T-helper 1 cell treated with Interleukin-12 subunit alpha and Interleukin-12 subunit beta and Interleukin-4 antibody, amounts not matched to agents 30 μg/mL and 1 μg/mL, for 36 hours (primary cell): Measurements from ENCODE around the gene MID1.

Experiments used
- H3K27ac Mint-ChIP-seq: one replicate; pipeline ENCODE4 v1.8.0; 2021; ENCODE audit warnings: mild to moderate bottlenecking, mixed read lengths
- H3K27me3 Mint-ChIP-seq: one replicate; pipeline ENCODE4 v1.8.0; 2021; ENCODE audit warnings: low read depth, mixed read lengths
- H3K36me3 Mint-ChIP-seq: one replicate; pipeline ENCODE4 v1.8.0; 2021; ENCODE audit warnings: low read depth, mixed read lengths
- H3K4me1 Mint-ChIP-seq: one replicate; pipeline ENCODE4 v1.8.0; 2021; ENCODE audit warnings: low read depth, mixed read lengths
- H3K4me3 Mint-ChIP-seq: one replicate; pipeline ENCODE4 v1.8.0; 2021; ENCODE audit warnings: mild to moderate bottlenecking, moderate library complexity, mixed read lengths
- H3K9me3 Mint-ChIP-seq: one replicate; pipeline ENCODE4 v1.8.0; 2021; ENCODE audit warnings: mixed read lengths

The MID1 gene

DNA sequence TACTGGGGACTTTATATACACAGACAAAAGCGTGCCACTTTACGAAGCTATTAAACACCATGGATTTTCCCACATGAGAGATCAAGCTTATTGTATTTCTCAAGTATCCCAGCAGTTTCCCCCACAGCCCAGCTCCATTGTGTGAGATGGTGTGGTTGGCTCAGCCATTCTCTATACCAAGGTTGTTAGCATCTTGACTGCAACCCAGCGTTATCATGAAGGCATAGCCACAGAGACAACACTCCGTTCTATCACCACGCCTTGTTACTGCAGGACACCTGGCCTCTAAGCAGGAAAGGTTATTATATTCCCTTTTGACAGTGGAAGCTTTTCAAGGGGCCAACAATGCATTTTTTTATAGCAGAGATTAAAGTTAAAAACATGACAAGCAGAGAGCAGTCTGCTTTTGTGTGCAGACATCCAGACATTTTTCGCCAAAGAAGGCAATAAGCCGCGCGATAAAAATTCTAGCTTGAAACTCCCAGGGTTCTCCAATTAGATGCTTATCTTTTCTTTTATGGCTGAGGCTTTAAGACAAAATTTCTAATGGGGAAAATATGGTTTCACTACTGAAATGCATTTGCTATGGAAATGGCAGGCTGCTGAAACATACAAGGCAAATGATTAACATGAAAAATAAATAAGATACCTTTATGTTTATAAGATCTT, 206.1 kb downstream of the MID1 start:
- H3K36me3 Mint-ChIP-seq, result no peaks in the 10 kb centered on the region

DNA sequence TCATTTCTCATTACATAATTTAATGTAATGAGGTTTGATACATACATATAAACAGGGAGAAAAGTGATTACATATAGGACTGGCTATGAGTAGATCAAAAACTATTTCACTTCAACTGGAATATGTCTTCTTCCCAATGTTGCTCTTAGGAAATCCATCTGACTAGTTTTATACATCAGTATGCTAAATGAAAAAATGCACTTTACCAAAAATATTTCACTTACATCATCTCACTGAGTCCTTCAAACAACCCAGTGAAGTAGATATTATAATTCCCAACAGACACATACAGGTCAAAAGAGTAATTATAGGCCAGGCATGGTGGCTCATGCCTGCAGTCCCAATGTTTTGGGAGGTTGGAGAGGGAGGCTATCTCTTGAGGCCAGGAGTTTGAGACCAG, 215.9 kb downstream of the MID1 start:
- H3K9me3 Mint-ChIP-seq, result no peaks in the 10 kb centered on the region
- no peaks in the 10 kb centered on the region for H3K36me3 Mint-ChIP-seq
- no peaks in the 10 kb centered on the region for H3K4me1 Mint-ChIP-seq
- no peak overlapping the region for H3K27ac Mint-ChIP-seq
- no peaks in the 10 kb centered on the region for H3K27me3 Mint-ChIP-seq
- H3K4me3 Mint-ChIP-seq, result no peak overlapping the region

More for the DNA sequence above, 206.1 kb downstream of the MID1 start:
- no peaks in the 10 kb centered on the region for H3K9me3 Mint-ChIP-seq
- no peaks in the 10 kb centered on the region for H3K27me3 Mint-ChIP-seq
- H3K4me3 Mint-ChIP-seq, result no peak overlapping the region
- H3K4me1 Mint-ChIP-seq, result no peaks in the 10 kb centered on the region
- H3K27ac Mint-ChIP-seq, result no peak overlapping the region

DNA sequence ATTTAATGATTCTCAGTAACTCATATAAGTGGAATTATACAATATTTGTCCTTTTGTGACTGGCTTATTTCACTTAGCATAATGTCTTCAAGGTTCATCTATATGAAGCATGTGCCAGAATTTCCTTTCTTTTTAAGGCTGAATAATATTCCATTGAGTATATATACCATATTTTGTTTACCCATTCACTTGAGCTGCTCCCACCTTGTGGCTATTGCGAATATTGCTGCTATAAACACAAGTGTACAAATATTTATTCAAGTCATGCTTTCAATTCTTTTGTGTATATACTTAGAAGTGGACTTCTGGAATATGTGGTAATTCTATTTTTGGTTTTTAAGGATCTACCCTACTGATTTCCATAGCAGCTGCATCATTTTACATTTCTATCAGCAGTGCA, 219.1 kb downstream of the MID1 start:
- no peaks in the 10 kb centered on the region for H3K27me3 Mint-ChIP-seq
- no peaks in the 10 kb centered on the region for H3K9me3 Mint-ChIP-seq
- H3K4me3 Mint-ChIP-seq, result no peak overlapping the region
- H3K36me3 Mint-ChIP-seq, result no peaks in the 10 kb centered on the region
- H3K27ac Mint-ChIP-seq, result no peak overlapping the region
- no peaks in the 10 kb centered on the region for H3K4me1 Mint-ChIP-seq

DNA sequence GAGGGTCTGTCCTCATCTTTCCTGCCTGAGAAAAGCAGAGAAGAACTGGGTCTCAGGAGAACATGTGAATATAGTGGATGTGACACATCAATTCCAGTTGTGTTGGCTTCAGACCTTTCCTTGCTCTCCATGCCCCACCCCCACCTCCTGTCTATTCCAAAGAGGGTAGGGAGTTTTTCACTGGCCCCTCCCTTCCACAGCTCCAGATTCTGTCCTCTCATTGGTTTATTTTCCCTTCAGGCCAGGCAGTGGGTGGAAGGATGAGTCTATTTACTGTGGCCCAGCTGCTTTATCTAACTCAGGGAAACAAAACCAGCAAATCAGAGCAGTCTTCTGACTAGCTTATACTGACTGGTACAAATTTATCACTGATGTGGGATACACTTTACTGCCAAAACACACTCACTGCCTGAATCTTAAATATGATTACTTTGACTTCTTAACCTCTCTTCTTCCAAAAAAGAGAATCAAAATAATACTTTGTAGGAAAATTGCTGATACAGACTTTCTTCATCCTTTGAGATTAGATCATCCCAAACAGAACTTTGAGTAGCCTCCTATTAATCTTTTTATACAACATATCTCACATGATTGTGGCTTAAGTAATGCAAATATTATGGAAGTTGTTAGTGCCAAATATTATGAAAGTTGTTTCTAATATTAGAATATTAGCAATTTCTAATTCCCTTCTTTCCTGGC, 221.2 kb downstream of the MID1 start:
- Mint-ChIP-seq H3K9me3 (no peaks in the 10 kb centered on the region), H3K4me3 (no peak overlapping the region), H3K4me1 (no peaks in the 10 kb centered on the region), H3K27me3 (no peaks in the 10 kb centered on the region), H3K27ac (no peak overlapping the region), H3K36me3 (no peaks in the 10 kb centered on the region)

DNA sequence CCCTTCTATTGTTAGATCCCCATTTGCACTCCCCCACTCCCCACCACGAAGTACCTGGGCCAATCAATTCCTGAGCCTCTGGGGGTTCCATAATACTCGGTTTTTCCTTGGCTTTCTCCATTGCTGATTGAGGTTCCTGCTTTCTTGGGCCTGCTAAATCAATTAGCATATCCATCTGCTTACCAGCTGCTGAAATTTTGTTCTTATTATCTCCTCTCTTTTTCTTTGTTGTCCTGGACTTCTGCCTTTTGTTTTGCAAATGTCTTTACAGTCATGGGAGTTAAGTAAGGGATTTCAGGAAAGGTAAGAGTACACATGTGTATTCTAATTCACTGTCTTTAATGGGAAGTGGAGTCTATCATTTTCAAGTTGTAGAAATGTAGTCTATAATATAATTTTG, 222.2 kb downstream of the MID1 start:
- Mint-ChIP-seq H3K4me1 (no peaks in the 10 kb centered on the region), H3K27me3 (no peaks in the 10 kb centered on the region)

DNA sequence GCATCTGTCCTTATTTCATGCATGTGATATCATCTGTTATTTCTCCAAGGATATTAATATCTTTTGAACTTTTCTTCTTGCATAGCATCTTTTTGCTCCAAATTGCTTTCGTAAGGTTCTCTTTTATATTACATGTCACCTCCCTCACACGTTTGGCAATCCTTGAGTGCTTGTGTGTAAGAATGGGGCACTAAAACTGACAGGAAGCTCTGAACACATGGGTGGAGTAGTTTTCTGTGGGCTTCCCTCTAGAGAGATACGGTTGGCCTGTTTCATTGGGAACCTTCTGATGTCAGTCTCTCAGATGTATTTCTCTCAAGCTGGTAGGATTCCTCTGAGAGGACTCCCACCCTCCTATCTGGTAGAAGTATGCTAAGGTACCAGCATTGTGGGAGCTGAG, 223.0 kb downstream of the MID1 start:
- H3K27ac Mint-ChIP-seq, result no peak overlapping the region
- H3K27me3 Mint-ChIP-seq, result no peaks in the 10 kb centered on the region
- H3K4me3 Mint-ChIP-seq, result no peak overlapping the region
- no peaks in the 10 kb centered on the region for H3K9me3 Mint-ChIP-seq
- no peaks in the 10 kb centered on the region for H3K4me1 Mint-ChIP-seq
- no peaks in the 10 kb centered on the region for H3K36me3 Mint-ChIP-seq

More for the DNA sequence above, 222.2 kb downstream of the MID1 start:
- Mint-ChIP-seq H3K36me3 (no peaks in the 10 kb centered on the region), H3K4me3 (no peak overlapping the region), H3K27ac (no peak overlapping the region), H3K9me3 (no peaks in the 10 kb centered on the region)

DNA sequence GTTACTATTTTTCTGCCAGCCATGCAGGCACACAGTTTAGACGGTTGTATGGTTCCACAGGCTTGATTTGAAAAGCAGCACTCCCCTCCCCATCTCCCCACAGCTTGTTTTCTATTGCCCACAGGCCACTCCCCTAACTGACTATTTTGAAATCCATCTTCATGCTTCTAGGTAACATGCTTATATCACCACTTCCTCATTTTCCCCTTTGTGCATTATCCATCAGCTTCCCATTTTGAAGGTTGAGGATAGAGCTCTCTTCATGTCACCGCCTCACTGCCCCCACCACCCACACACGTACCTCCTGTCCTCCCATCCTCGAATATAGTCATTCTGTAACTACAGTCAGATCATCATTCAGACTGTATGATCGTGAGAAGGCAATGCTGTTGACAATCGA, 224.7 kb downstream of the MID1 start:
- Mint-ChIP-seq H3K4me3 (no peak overlapping the region), H3K9me3 (no peaks in the 10 kb centered on the region), H3K4me1 (no peaks in the 10 kb centered on the region), H3K36me3 (no peaks in the 10 kb centered on the region), H3K27ac (no peak overlapping the region), H3K27me3 (no peaks in the 10 kb centered on the region)
